Myocyte (in vitro differentiated cells): ENCODE measurements around the gene CCDC188. TPM values are rescaled to one million over a fixed set of nuclear protein-coding genes. Genes with fewer than 3 reads are reported as not detected.
"Not testable (repeated sequence)": the region's sequence is repeated elsewhere in the genome, so short reads cannot be mapped to it uniquely, and the experiment has no call there.

Experiments used
- DNase-seq: peaks from one replicate; pipeline ENCODE4 v3.0.0-alpha.2; 2012; ENCODE audit warnings: low read depth
- total RNA-seq: library from RNA; depleted of rRNA; stranded (reverse); fragments of >200 nt; gene quantifications from 2 replicates; pipeline ENCODE4 v1.2.3, GENCODE V29; 2014

The CCDC188 gene
- total RNA-seq, 1 donor from 2014 or later, result 0.40 TPM

- no peak for DNase-seq
Observed at GRCh38 chr22:20171288-20172140, 20.7 kb upstream of the CCDC188 start.

GRCh38 chr22:20170170-20170569 lies 19.3 kb upstream of the CCDC188 start:
- no peak for DNase-seq

- DNase-seq, result no peak
Observed at GRCh38 chr22:20169253-20169822, 18.5 kb upstream of the CCDC188 start.

GRCh38 chr22:20167643-20168322 lies 16.9 kb upstream of the CCDC188 start:
- no peak for DNase-seq

GRCh38 chr22:20166703-20167102 lies 15.8 kb upstream of the CCDC188 start:
- no peak for DNase-seq

- no peak for DNase-seq
Observed at GRCh38 chr22:20165913-20166312, 15.1 kb upstream of the CCDC188 start.

- DNase-seq, result no peak
Observed at GRCh38 chr22:20165421-20165820, 14.6 kb upstream of the CCDC188 start.

GRCh38 chr22:20164863-20165262 lies 14.0 kb upstream of the CCDC188 start:
- no peak for DNase-seq

GRCh38 chr22:20160041-20160440 lies 9.2 kb upstream of the CCDC188 start:
- no peak for DNase-seq

GRCh38 chr22:20159531-20159930 lies 8.7 kb upstream of the CCDC188 start:
- not testable (repeated sequence) for DNase-seq

- no peak for DNase-seq
Observed at GRCh38 chr22:20159076-20159475, 8.2 kb upstream of the CCDC188 start.

GRCh38 chr22:20158391-20159036 lies 7.7 kb upstream of the CCDC188 start:
- DNase-seq, result no peak

- DNase-seq, result no peak
Observed at GRCh38 chr22:20157430-20158183, 6.8 kb upstream of the CCDC188 start.

- peak; percentile 67 for DNase-seq
Observed at GRCh38 chr22:20156611-20157429, 6.0 kb upstream of the CCDC188 start.

- DNase-seq, result no peak
Observed at GRCh38 chr22:20156042-20156389, 5.2 kb upstream of the CCDC188 start.

GRCh38 chr22:20155330-20156041 lies 4.6 kb upstream of the CCDC188 start:
- peak; percentile 45 for DNase-seq

- no peak for DNase-seq
Observed at GRCh38 chr22:20154602-20155187, 3.8 kb upstream of the CCDC188 start.

- DNase-seq, result no peak
Observed at GRCh38 chr22:20153945-20154344, 3.1 kb upstream of the CCDC188 start.

- no peak for DNase-seq
Observed at GRCh38 chr22:20152464-20152890, 1.6 kb upstream of the CCDC188 start.
